HL-60/S4 treated with phorbol 12-myristate 13-acetate at 8.2 ng/mL for 4 days and 3 days (cell line): Measurements from ENCODE around the gene NUP153.

Source experiments
- in situ Hi-C: fragments of 300-500 bp; cut with MboI; formaldehyde crosslinking; loops from 2 replicates; pipeline ENCODE4 v1.15.0; 2022; ENCODE audit warnings: low sequenced_read_pairs

NUP153 gene

GRCh38 chr6:17612048-17612447 lies 94.7 kb downstream of the NUP153 start:
- in situ Hi-C loops = no loop called here

DNA sequence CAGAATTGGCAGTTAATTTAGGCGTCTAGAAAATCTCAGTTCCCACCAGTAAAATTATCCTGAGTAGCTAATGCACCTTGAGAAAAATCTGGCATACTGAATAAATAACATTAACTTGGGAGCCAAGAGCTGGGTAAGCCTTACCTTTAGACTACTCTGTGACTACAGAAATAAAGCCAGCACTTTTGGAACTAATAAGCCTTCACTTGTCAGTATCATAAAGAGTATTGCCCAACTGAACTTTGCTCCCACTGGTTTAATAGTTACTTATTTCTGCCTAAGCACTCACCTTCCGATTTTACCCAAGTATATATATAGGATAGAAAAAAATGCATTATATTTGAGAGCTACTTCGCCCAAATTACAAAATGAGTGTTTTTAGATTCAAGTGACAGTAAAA lies 95.9 kb downstream of the NUP153 start:
- in situ Hi-C loops = no loop called here

GRCh38 chr6:17606606-17607005 lies 100.1 kb downstream of the NUP153 start:
- in situ Hi-C loops = no loop called here

DNA sequence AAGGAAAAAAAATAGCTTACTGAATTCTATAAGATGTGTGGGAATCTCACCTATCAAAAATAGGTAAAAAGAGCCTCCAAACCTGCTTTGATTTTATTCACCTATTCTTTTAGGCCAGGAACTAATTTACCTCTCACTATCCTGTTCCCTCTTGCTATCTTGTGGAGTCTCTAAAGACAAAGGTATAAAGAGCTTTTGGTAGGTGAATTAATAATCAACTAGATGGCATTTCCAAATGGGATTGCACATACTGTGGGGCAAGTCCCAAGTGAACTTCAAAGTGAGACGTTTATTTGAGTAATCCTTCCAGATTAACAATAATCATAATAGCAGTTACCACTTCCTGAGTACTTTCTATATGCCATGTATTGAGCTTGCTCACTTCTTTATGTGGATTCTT lies 103.8 kb downstream of the NUP153 start:
- in situ Hi-C loops = no loop called here

DNA sequence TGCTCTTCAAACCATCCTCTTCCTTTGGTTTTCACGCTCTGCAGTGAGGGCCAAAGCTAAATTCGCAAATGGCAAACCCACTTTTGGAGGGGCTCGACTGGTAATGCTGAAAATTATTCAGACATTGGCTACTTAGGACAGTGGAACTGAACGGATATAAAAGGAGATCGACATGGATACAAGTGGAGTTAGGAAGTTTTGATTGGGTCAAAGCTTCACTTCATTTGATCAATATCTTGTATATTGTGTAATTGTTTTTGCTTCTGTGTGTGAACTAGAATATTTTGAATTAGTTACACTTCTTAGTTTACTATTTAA lies 105.4 kb downstream of the NUP153 start:
- in situ Hi-C loops = no loop called here

DNA sequence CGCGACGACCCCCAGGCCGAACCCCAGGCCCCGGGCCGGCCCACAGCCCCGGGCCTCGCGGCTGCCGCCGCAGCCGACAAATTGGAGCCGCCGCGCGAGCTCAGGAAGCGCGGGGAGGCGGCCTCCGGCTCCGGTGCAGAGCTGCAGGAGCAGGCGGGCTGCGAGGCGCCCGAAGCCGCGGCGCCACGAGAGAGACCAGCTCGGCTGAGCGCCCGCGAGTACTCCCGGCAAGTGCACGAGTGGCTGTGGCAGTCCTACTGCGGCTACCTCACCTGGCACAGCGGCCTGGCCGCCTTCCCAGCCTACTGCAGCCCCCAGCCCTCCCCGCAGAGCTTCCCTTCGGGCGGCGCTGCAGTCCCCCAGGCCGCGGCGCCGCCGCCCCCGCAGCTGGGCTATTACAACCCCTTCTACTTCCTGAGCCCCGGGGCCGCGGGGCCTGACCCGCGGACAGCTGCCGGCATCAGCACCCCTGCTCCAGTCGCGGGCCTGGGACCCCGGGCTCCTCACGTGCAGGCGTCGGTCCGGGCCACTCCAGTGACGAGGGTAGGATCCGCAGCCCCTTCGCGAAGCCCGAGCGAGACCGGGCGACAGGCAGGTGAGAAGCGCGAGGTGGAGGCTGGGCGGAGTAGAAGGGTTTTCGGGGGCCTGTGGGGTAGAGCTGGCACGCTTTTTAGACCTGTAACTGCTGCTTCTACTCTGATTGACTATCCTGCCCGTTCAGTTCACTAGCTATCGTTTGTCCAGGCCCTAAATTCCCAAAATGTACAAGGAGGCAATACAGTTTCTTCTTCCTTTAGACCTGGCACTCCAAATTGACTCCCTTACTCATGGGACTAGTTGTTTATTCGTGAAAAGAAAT lies 106.0 kb downstream of the NUP153 start:
- in situ Hi-C loops = no loop called here

- in situ Hi-C loops = loop anchor here (25.0 kb wide), 1 partner anchor 212 kb away; no protein-coding TSS in a partner anchor
Measured at GRCh38 chr6:17599877-17600526, 106.7 kb downstream of the NUP153 start, which contains the start of gene FAM8A1. Gene FAM8A1, plus strand, starts transcription at chr6:17600302. Its CDS starts 108 bp downstream, at chr6:17600410.

- in situ Hi-C loops = loop anchor here (25.0 kb wide), 1 partner anchor 216 kb away; no protein-coding TSS in a partner anchor
Measured at GRCh38 chr6:17596085-17596484, 110.6 kb downstream of the NUP153 start.

- in situ Hi-C loops = loop anchor here (25.0 kb wide), 1 partner anchor 219 kb away; no protein-coding TSS in a partner anchor
Measured at GRCh38 chr6:17593246-17593645, 113.5 kb downstream of the NUP153 start.

DNA sequence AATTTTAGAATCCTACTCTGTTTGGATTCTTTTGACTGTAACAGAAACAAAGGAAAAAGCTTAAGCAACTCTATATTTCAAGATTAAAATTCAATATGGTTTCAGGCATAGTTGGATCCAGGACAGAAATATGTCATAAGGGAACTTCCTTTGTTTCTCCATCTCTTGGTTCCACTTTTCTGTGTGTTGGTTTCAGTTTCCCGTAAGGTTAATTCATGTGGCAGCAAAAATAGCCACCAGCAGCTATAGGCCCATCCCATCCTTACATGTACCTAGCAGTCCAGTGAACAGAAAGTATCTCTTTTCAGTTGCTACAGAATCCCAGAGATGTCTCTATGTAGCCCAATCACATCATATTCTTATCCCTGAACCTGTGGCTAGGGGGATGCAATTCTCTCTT lies 115.4 kb downstream of the NUP153 start:
- in situ Hi-C loops = loop anchor here (25.0 kb wide), 1 partner anchor 221 kb away; no protein-coding TSS in a partner anchor

GRCh38 chr6:17589406-17590096 lies 117.2 kb downstream of the NUP153 start:
- in situ Hi-C loops = loop anchor here (25.0 kb wide), 1 partner anchor 223 kb away; no protein-coding TSS in a partner anchor

DNA sequence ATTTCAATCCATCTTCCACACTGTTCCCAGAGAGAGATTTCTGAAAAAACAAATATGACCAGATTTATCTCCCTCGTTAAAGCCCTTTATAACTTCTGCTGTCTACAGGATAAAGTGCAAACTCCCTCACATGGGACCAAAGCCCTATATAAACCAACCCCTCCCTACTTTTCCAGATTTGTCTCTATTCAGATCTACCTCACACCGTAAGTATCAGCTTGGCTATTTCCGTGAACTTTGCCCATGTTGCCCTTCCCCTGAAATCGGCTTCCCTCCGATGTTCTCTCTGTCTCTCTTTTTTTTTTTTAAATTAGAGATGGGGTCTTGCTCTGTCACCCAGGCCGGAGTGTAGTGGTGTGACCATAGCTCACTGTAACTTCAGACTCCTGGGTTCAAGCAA lies 118.7 kb downstream of the NUP153 start:
- in situ Hi-C loops = loop anchor here (25.0 kb wide), 1 partner anchor 224 kb away; no protein-coding TSS in a partner anchor

GRCh38 chr6:17586623-17587022 lies 120.1 kb downstream of the NUP153 start:
- in situ Hi-C loops = loop anchor here (25.0 kb wide), 1 partner anchor 226 kb away; no protein-coding TSS in a partner anchor

DNA sequence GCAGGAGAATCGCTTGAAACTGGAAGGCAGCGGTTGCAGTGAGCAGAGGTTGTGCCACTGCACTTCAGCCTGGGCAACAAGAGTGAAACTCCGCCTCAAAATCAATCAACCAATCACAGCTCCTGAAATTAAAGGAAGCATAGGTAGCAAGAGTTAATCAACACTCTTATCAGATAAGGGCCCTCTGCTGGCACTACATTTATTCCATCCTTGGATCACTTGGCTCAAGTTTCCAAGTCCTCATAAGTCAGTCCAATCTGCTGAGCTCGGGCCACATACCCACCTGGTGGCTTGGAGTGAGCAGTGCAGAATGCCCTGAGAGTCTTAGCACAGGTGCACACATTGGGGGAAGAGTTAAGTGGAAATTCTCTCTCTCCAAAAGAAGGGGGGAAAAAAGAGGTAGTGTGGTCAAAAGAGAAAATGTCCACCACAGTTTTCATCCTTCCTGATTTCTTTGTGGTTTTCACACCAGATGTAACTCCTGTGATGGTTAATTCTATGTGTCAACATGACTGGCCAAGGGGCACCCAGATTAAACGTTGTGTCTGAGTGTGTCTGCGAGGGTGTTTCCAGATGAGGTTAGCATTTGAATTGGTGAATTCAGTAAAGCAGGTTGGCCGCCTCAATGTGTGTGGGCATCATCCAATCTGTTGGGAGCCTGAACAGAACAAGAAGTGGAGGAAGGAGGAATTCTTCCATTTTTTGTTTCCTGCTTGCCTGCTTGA lies 120.8 kb downstream of the NUP153 start:
- in situ Hi-C loops = loop anchor here (25.0 kb wide), 1 partner anchor 226 kb away; no protein-coding TSS in a partner anchor

DNA sequence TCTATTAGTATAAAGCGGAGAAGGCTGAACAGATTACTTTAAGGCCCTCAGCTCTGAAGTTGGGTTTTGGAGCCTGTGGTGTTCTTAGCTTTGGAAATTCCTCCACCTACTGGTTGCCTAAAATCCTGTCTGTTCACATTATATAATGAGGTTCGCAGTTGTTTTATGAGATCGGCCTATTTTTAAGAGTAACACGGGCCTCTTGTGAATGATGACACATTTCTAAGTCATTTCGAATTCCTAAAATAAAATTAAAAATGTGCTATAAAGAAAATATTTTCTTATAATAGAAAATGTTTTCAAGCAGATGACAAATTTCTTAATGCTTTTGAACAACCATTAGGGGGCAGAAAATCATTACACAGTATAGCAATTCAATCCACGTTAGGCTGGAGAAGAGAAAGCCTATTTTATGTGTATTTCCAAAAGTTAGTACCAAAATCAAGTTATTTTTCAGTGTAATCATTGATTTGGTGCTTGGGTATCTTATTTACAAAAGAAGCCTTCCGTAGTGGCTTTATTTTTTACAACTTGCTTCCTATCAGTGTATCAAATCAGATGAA lies 122.4 kb downstream of the NUP153 start:
- in situ Hi-C loops = loop anchor here (25.0 kb wide), 1 partner anchor 228 kb away; no protein-coding TSS in a partner anchor

DNA sequence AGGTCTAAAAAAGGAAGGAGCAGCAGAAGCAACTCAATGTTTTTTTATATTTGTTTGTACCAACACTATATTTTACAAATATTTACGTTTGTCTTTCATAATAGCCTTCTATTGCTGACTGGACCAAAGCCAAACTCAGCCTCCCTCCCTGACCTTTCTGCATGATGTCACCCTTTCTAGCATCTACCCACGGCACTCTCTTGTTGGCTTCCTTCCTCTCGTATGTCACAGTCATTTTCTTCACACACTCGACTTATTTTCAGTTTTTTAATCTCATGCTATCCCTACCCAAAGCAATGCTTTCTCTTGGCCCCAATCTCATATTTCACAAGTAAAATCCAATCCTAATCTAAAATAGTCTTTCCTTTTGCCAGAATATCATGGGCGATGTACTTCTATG lies 122.9 kb downstream of the NUP153 start:
- in situ Hi-C loops = loop anchor here (25.0 kb wide), 1 partner anchor 228 kb away; no protein-coding TSS in a partner anchor

DNA sequence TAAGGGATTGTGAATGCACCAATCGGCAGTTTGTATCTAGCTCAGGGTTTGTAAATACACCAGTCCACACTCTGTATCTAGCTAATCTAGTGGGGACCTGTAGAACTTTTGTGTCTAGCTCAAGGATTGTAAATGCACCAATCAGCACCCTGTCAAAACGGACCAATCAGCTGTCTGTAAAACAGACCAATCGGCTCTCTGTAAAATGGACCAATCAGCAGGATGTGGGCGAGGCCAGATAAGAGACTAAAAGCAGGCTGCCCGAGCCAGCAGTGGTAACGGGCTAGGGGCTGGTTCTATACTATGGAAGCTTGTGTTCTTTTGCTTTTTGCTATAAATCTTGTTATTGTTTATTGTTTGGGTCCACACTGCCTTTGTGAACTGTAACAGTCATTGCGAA lies 125.4 kb downstream of the NUP153 start:
- in situ Hi-C loops = loop anchor here (25.0 kb wide), 1 partner anchor 231 kb away; no protein-coding TSS in a partner anchor

DNA sequence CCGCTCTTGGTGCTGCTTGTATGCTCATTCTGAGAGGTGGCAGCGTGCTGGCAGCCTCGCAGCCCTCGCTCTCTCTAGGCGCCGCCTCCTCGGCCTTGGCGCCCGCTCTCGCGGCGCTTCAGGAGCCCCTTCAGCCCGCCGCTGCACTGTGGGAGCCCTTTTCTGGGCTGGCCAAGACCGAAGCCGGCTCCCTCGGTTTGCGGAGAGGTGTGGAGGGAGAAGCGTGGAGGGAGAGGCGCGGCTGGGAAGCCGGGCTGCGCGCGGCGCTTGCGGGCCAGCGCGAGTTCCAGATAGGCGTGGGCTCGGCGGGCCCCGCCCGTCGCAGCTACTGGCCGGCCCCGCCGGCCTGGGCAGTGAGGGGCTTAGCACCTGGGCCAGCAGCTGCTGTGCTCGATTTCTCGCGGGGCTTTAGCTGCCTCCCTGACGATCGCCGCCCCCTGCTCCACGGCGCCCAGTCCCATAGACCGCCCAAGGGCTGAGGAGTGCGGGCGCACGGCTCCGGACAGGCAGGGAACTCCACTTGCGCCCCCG lies 126.1 kb downstream of the NUP153 start:
- in situ Hi-C loops = loop anchor here (25.0 kb wide), 1 partner anchor 232 kb away; no protein-coding TSS in a partner anchor

- in situ Hi-C loops = loop anchor here (25.0 kb wide), 1 partner anchor 235 kb away; no protein-coding TSS in a partner anchor
Measured at GRCh38 chr6:17577059-17577458, 129.7 kb downstream of the NUP153 start.
